GM18508 (cell line): ENCODE data around the gene RUNX3.

Experiments
- ATAC-seq: cut with Tn5 transposase; IDR thresholded peaks from one replicate; pipeline ENCODE4 v1.9.1; 2021; ENCODE audit warnings: moderate number of reproducible peaks; ENCODE audit not compliant: insufficient read depth, unreplicated experiment

RUNX3 gene

DNA sequence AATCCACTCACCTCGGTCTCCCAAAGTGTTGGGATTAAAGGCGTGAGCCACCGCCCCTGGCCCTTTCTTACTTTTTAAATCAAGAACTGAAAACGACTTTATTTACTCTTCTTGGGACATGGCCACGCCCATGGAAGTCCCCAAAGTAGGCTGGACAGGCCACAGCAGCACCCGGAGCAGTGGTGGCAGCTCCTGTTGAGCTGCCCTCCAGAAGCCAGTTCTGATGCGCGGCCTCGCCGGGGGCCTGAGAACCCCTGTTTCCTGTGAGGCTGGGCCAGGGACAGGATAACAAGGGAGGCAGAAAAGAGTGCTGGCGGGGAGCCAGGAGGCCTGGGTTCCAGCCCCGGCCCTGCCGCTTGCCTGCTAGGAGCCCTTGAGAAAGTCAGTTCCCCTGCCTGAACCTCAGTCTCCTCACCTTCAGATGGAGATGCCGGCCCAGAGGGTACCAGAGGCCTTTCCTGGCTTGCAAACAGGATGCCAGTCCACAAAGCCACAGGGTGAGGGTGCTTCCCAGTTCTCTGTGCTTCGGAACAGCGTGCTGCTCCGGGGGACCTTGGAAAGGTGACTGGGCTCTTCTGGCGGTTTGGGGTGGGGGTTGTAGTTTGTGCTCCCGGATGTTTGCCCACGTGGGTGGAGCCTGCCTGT, 59.4 kb downstream of the RUNX3 start:
- ATAC-seq = no peak

DNA sequence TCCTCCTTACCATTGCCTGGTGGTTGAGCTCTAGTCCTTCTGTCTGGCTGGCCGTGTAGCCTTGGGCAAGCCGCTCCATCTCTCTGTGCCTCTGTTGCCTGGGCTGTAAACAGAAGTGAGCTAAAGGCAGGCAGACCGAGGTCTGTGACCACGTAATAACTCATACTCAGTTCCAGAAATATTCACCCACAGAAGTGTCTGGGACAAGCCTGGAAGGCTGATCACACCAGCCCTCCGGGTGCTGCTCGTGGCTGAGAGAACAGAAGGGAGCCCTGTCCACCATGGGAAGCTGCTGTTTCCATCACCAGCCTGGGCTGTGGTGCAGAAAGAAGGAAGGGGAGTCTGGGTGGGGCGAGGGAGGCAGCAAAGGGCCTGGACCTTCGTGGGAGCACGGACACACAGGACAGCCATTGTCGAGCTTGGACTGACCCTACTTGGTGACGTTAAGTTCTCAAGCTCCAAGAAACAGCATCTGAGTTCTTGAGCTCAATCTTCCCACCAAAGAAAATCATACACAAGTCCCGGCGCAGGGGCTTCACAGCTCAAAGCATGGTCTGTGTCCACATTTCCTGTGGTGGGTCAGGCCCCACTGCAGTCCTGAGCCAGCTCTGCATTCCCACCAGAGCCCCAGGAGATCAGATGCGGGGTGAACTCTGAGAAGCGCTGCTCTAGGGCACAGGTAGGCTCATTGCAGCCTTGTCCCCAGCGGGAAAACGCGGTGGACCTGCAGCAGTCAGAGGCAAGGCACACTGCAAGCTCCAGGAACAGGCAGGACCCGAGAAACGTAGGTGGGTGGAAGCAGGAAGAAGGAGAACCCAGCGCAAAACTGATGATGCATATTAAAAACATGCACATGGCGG, 61.8 kb downstream of the RUNX3 start:
- no peak for ATAC-seq

DNA sequence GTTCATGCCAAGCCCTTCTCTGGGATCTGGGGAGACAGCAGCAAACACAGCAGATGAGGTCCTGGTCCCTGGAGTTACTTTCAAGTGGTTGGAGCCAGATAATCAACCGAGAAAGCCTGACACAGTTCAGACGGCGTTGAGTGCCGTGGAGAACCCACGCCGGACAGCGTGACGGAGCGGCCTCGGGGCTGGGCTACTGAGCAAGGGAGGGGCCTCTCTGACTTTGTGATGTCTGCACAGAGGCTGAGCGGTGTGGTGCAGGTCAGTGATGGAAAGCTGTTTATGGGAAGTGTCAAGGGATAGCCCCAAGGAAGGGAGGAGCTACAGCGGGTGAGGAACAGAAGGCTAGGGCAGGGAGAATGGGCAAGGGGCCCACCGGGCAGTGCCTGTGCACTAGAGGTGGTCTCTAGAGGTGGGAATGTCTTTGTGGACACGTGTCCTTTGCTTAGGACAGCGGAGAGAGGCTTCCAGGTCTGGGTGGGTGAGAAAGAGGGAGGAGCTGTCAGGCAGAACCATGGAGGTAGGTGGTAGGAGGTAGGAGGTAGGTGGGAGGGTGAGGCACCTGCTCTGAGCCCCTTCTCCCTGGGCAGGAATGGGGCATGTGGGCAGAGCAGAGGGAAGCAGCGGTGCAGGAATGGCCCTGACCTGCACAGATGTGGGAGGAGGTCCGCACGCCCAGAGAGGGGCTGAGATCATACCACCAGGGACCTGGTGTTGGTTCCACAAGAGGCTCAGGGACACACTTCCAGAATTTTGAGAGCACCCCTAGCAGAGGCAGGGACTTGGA, 62.8 kb downstream of the RUNX3 start:
- no peak for ATAC-seq

DNA sequence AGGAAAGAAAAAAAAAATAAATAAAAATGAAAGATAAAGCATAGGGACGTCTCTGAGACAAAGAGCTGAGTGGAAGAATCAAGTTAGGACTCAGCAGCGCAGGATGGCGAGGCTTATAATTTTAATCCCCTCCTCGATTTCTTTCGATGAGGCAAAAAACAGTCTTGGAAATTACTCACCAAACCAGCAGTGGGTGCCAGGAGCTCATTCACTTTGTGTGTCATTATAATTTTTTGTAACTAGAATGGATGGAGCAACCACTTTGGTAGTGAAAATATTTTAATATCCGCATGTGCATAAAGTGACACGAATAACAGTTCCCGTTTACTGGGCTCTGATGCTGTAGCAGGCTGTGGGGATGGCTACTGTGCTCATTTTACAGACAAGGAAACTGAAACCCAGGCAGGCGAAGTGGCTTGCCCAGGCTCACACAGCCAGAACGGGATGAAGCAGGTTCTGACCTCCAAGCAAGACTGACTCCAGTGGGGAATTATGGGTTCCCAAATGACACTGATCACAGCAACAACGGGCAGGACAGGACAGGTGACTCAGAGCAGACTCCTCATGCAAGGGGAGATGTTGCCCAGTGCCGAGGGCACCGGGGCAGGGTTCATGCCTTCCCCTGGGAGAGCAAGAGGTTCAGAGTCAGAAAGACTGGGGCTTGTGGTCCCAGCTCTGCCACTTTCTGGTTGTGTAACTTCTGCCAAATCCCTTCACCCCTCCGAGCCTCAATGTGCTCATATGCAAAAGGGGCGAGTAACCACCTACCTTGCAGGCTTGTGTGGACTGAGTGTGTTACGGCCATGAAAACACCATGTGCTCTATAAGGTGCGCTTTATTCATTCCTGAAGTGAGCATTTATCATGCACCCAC, 63.6 kb downstream of the RUNX3 start:
- no peak for ATAC-seq

DNA sequence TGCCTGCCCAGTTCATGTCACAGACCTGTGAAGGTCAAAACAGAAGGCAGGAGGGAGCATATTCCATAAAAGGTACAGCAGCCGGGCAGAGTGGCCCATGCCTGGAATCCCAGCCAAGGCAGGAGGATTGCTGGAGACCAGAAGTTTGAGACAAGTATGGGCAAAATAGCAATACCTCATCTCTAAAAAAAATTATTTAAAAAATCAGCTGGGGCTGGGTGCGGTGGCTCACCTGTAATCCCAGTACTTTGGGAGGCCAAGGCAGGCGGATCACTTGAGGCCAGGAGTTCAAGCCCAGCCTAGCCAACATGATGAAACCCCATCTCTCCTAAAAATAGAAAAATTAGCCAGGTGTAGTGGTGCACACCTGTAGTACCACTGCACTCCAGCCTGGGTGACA, 64.5 kb downstream of the RUNX3 start:
- ATAC-seq = no peak

DNA sequence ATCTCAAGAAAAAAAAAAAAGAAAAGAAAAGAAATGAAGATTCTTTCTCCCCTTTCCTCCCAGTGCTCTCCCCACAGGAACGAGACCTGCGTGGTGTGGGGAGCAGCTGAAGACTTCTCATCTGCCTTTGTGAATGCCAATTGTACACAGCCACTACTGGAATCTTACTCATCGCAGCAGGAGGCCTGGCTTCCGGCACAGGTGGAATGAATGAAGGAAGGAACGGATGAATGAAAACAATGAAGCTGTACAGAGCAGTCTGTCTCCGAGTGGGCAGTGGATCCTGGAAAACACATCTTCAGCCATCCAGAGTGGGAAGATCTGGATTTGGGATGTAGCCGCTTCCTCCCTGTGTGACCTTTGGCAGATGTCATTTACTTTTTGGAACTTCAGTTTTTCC, 64.9 kb downstream of the RUNX3 start:
- ATAC-seq = no peak

DNA sequence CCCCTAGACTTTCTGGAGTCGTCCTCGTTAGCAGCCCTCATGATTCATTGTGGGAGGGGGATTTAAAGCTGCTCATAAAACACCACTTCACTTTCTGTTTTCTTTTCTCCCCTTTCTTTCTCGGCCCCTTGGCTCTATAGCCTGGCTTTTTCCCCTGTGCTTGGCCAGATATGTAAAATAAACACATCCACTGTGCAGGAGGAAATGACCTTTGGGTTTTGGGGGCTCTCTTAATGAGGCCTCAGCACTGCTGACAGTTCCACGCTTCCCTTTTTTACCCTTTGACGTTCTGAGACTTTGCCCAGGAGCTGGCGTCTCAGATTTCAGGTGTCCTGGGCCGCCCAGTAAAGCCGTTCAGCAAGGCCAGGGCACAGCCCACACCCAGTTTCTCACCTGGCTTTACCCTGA, 65.7 kb downstream of the RUNX3 start:
- no peak for ATAC-seq

DNA sequence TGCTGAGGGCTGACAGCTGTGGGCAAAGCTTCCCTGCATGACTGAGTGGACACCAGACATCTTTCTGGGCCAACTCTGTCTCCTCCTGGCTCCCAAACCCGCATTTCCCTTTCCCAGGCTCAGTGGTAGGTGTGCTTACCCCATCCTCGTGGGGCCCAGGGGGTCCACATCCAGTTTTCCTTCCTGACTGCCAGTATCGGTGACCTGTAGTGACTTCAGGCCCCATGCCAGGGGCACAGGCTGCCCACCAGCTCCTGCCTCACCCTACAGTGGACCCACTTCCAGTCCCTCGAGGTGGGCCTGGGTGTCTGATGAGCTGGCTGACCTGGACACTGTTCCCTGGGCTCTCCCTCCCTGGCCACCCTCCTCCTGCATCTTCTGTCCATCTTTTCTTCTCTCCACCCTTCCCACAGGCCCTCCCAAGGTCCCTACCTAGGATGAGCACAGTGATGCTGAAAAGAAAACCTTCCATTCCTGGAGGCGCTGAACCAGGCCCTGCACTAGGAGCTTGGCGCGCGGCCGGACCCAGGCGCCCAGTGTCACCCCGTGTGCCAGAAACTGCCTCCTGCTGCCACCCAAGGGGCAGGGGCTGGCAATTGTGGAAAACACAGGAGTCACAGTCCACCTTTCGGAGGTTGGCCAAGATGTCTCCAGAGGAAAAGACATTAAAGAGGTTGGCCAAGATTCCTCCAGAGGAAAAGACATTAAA, 67.1 kb downstream of the RUNX3 start:
- no peak for ATAC-seq

DNA sequence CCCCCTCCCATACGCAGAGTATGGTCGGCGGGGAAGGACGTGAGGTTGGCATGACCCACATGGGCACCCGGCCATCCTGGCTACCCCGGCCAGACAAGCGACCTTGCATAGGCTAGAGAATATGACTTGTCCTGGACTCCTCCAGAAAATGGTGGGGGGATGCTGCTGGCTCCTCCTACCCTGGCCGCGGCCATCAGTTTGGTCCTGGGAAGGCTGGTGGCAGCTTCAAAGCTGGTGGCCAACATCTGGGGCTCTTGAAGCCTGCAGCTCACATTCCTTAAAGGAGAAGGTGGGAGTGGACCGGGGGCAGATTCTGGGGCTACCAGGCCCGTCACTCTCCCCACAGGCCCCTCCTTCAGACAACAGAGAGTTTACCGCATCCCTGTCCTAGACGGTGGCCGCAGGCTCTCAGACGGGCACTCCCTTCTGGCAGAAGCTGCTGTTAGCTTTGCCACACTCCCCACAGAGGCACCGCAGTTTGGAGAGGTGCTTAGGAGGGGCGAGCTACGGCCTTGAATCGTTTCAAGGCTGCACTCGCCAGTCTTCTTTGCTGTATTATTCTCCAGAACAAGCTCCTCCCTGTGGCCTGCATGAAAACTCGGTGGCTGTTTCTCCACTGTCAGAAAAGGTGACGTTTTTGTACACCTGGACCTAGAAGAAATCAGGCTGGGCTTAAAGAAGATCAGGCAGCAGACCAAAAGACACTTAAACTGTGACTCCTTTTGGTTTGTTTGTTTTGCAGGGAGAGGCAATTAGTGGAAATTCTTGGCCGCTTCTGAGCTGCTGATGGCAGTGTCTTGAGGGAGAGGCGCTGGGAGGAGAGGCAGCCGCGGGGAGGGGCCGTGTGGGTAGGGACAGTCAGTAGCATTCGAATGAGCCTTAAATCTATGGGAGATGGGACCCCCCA, 68.0 kb downstream of the RUNX3 start:
- ATAC-seq = no peak

DNA sequence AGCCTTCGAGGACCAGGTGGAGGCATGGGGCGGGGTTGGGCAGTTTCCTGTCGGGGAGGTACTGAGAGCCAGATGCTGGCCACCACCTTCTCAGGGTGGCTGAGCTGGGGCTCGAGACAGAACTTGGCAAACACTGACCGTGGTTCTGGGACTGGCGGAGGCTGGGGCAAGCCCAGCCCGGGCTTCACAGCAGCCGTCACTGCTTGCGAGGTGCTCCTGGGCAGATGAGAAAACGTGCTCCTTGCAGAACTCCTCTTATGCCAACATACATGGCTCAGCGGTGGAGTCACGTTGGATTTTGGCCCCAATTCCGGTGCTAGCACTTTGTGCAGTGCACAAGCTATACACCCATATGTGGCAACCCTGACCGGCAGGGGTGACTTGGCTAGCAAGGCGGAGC, 69.2 kb downstream of the RUNX3 start:
- ATAC-seq = no peak

DNA sequence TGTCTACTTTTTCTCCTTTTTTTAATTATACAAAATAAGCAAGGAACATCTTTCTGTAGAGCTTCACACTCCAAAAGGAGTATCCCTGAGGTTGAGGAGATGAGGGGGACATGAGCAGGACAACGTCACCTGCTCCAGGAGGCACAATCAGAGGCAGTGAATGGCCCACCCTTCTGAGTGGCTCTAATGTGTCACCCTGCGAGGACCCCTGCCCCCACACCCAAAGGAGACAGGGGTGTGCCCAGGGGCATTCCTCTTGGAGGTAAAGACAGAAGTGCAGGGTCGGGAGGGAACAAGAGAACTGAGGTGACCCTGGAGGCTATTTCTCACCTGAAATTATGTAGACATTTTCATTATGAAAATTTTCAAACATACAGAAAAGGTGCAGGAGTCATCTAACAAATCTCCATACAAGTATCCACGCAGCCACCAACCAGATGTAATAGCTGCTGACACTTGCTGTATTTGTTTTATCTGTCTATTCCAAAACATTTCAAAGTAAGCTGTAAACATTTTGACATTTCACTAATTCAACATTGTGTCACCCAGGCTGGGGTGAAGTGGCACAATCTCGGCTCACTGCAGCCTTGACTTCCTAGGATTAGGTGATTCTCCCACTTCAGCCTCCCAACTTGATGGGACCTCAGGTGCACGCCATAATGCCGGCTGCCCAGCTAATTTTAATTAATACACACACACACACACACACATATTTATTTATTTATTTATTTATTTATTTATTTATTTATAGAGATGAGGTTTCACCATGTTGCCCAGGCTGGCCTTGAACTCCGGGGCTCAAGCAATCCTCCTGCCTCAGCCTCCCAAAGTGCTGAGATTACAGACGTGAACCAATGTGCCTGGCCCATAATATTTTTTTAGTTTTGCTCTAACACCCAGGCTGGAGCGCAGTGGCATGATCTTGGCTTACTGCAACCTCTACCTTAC, 70.7 kb downstream of the RUNX3 start:
- ATAC-seq = no peak

DNA sequence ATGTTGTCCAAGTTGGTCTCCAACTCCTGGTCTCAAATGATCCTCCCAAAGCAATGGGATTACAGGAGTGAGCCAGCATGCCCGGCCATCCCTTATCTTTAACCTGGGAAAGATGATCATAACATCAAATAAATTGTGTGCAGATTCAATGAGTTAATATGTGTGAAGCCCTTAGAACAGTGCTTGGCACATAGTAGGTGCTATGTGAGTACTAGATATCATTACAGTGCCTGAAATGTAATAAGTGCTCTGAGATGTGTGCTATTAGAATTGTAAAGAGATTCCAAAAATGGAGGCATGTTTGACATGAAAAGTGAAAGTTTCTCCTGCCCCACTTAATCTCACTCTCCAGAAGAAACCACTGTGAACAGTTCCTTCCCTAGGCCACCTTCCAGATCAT, 71.8 kb downstream of the RUNX3 start:
- no peak for ATAC-seq

DNA sequence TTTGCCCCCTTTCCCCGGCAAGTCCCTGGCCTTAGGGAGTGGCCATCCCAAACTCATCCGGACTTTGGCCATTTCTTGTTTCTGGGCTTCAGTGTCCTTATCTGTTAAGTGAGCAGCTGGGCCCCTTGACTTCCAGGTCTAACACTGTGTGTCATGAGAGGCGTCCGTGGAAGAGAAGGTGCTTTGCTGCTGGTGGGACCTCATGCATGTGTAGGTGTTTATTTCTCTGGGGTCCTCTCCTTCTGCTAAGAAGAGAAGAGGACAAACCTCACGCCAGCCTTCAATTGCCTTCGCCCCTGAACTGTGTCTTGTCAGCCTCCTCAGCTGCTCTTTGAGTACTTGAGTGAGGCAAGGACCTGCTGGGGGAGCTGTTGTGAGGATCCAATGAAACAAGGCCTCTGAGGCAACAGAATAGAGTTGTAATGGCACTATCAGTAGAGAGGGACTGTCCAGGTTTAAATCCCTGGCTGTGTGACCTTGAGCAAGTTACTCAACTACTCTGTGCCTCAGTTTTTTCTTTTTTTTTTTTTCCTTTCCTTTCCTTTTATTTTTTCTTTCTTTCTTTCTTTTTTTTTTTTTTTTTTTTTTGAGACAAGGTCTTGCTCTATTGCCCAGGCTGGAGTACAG, 72.5 kb downstream of the RUNX3 start:
- no peak for ATAC-seq

DNA sequence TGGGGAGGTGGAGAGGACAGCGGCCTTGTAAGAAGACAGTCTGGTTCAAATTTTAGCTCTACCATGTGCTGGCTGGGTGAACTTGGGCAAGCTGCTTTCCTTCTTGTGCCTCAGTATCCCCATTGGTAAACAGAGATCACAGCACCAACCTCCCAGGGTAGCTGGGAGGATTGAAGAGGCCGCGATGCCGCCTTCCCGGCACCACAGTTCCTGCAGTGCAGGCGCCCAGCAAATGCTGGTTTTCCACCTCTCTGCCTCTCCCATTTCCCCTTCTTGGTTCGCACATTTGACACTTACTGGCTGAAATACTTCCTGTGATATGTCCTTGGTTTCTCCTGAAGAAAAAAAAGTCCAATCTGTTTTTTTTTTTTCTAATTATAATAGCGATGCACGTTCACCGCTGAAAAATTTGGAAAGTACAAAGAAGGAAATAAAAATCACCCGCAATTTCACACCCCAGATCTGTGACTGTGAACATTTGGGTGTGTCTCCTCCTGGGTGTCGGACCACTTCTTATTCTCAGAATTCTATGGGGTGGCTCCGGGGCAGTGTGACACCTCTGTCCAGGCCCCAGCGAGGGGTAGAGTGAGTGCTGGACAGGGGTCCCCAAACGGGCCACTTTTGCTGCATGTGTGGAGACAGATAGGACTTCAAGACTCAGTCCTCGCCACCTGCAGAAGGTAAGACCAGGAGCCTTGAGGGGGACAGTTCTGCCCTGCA, 73.1 kb downstream of the RUNX3 start:
- no peak for ATAC-seq

DNA sequence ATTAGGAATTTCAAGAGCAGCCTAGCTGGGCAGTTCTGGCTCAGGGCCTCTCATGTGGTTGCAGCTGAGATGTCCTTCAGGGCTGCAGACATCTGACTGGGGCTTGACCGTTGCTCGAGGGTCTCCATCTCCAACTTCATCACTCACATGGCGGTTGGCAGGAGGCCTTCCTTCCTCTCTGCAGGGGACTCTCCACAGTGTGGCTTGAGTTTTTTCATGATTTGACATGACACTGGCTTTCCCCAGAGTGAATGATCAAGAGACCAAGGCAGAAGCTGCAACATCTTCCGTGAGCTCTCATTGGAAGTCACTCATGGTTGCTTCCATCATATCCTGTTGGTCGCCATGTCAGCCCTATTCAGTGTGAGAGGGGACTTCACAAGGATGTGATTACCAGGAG, 74.6 kb downstream of the RUNX3 start:
- no peak for ATAC-seq

DNA sequence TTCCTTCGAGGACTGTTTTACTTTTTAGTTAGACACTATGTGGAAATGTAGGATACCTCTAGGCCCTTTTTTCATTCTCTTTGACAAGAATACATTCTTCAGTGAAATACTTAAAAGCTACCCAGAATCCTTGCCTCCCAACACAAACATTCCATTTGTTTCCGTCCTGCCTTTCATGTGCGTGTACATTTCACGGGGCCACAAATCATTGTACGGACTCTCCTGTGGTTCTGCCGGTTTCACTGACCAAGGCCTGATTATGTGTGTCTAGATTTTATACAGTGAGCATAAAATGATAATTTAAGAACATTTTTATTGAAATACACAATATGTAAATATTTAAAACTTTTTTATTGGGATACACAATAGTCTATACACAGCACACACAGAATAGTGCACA, 76.4 kb downstream of the RUNX3 start:
- no peak for ATAC-seq
